HG03571 (cell line): Measurements from ENCODE around the gene NF2.
"Not testable (repeated sequence)": the region's sequence is repeated elsewhere in the genome, so short reads cannot be mapped to it uniquely, and the experiment has no call there.

ENCODE experiments used
- ATAC-seq: cut with Tn5 transposase; IDR thresholded peaks from one replicate; pipeline ENCODE4 v1.9.1; 2021; ENCODE audit not compliant: unreplicated experiment

NF2 gene

DNA sequence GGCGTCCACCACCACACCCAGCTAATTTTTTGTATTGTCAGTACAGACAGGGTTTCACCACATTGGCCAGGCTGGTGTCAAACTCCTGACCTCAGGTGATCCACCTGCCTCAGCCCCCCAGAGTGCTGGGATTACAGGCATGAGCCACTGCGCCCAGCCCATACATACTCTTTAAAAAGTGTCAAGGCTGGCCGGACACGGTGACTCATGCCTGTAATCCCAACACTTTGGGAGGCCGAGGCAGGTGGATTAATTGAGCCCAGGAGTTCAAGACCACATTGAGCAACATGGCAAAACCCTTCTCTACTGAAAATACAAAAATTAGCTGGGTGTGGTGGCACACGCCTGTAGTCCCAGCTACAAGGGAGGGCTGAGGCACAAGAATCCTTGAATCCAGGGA is 9.0 kb upstream of the NF2 start:
- ATAC-seq = not testable (repeated sequence)

DNA sequence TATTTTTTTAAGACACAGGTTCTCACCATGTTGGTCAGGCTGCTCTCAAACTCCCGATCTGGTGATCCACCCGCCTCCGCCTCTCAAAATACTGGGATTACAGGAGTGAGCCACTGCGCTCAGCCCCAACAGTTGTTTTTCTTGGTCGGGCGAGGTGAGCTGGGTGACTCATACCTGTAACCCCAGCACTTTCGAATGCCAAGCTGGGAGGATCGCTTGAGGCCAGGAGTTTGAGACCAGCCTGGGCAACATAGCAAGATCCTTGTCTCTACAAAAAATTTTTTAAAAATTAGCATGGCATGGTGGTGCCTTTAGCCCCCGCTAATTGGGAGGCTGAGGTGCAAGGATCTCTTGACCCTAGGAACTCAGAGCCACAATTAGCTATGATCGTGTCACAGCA is 7.0 kb upstream of the NF2 start:
- ATAC-seq = no peak

DNA sequence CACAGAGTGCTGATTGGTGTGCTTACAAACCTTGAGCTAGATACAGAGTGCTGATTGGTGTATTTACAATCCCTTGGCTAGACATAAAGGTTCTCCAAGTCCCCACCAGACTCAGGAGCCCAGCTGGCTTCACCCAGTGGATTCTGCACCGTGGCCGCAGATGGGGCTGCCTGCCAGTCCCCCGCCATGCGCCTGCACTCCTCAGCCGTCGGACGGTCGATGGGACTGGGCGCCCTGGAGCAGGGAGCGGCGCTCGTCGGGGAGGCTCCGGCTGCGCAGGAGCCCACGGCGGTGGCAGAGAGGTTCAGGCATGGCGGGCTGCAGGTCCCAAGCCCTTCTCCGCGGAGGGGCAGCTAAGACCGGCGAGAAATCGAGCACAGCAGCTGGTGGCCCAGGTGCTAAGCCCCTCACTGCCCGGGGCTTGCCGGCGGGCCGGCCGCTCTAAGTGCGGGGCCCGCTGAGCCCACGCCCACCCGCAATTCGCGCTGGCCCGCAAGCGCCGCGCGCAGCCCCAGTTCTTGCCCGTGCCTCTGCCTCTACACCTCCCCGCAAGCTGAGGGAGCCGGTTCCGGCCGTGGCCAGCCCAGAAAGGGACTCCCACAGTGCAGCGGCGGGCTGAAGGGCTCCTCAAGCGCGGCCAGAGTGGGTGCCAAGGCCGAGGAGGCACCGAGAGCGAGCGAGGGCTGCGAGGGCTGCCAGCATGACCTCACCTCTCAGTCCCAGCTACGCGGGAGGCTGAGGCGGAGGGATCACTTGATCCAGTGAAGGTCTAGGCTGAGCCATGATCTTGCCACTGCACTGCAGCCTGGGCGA is 5.4 kb upstream of the NF2 start:
- ATAC-seq = not testable (repeated sequence)

DNA sequence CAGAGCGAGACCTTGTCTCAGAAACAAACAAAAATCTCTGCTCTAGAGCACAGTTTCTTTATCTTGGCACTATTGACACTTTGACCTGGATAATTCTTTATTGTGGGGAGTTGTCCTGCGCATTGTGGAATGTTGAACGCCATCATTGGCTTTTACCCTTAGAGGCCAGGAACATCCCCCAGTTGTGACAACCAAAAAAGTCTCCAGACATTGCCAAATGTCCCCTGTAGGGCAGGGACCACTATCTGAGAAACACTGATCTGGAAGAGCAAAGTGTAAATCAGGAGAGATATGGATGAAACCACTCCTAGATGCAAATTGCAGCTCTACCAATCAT is 4.8 kb upstream of the NF2 start:
- no peak for ATAC-seq

DNA sequence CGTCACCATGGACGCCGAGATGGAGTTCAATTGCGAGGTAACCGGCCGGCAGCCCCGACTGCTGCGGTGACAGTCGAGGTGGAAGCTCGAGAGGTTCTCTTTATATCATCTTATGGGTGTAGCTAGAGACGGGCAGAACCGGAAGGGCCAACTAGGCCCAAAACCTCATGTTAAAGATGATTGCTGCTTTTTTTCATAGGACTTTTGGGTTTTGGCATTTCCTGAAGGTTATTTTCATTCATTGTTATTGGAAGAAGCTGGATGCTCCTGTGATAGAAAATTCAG is 585 bp downstream of the NF2 start:
- no peak for ATAC-seq

DNA sequence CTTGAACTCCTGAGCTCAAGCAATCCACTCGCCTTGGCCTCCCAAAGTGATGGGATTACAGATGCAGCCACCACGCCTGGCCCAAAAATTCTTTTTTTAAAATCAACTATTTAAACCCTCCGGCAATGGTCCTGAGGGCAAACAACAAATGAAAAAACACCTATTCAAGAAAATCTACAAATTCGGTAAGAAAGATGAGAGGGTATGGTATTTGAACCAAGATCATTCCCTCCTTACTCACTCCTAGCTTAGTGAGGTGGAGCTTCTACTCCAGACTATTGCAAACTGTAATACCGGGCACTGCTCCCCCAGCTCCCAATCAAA is 2.1 kb downstream of the NF2 start:
- ATAC-seq = no peak

DNA sequence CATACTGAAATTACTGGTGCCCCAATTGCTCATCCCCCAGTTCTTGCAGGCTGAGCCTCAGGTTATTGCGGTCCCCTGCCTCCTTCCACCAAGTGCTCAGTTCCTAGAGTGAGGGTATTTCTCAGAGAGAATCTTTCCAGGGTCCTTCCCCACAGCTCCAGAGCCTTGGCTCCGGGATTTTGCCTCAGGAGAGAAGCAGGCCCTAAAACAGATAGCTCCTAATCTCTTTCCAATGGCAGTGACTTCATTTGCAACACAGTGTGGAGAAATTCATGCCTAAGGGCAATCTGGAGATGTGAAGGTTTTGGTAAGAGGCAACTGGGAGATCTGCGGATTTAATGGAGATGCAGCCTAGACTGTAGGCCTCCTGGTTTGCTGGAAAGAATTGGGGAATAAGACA is 2.9 kb downstream of the NF2 start:
- ATAC-seq = no peak

DNA sequence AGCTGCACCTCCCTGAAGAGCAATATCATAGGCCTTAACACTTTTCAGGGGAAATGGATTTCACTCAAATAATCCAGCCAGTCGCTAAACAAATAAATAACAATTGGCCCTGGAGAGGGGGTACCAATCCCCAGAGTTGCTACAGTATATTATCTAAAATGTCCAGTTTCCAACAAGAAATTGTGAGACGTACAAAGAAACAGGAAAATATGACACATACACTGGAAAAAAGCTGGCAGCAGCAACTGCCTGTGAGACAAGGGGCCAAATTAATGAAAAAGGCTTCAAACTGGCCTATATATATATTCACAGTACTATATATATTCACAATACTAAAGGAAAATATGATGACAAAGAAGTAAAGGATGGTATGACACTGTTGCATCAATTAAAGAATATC is 4.0 kb downstream of the NF2 start:
- no peak for ATAC-seq

DNA sequence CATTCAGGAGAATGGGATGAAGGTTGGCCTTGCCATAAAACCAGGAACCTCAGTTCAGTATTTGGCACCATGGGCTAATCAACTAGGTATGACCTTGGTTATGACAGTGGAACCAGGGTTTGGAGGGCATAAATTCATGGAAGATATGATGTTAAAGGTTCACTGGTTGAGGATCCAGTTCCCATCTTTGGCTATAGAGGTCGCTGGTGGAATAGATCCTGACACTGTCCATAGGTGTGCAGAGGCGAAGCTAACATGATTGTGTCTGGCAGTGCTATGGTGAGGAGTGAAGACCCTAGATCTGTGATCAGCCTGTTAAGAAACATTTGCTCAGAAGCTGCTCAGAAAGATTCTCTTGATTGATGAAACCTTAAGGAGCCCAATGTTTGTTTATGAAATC is 5.7 kb downstream of the NF2 start:
- ATAC-seq = no peak

DNA sequence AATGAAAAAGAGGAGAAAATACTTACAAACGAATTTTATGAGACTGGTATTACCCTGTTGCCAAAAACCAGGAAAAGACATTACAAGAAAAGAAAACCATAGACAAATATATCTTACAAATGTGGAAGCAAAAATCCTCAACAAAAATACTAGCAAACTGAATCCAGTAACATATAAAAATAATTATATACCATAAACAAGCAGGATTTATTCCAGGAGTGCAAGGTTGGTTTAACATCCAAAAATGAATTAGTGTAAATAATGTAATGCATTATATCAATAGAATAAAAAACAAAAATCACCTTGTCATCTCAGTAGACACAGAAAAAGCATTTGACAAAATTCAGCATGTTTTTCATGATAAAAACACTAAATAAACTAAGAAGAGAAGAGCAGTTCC is 7.3 kb downstream of the NF2 start:
- ATAC-seq = no peak

DNA sequence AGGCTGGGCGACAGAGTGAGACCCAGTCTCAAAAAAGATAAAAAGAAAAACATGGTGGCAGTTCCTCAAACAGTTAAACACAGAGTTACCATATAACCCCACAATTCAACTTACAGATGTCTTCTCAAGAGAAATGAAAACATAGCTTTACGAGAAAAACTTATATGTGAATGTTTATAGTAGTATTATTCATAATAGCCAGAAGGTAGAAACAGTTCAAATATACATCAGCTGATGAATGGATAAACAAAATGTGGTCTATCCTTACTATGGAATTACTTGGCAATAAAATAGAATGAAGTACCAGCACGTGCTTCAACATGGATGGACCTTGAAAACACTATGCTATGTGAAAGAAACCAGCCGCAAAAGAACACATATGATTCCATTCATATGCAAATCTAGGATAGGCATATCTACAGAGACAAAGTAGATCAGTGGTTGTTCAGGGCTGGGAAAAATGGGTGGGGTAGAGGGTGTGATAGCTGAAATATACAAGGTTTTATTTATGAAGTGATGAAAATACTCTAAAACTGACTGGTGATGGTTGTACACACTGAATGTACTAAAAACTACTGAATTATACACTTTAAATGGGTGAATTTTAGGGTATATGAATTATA is 12.4 kb downstream of the NF2 start:
- no peak for ATAC-seq

DNA sequence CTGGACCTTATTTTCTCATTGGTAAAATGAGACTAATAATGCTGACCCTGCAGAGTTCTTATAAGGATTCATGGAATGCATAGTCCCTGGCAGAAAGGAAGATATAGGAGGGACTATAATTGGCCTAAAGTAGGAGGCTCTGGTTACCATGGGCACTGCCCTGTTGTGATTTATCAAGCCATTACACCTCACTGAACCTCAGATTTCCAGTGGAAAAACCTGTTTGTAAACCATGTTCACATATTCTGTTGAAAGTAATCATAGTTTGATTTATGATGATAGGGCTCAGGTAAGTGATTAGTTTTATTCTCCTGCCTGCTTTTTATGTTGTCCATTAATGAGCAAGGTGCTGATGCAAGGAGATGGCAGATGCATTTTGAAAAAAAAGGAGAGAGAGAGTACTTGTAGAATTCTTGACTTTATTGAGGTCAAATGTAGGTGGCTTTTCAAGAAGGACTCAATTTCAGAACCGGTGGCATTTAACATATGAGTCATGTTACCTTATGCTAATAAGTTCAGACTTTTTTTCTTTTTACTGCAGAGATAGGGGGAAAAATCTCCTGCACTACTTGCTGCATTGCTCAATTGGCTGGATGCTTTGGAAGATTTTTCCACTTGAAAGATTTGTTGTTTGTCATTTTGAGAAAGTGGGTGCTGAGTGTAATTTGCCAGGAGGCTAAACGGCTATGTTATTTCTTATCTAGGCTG is 14.6 kb downstream of the NF2 start:
- no peak for ATAC-seq

DNA sequence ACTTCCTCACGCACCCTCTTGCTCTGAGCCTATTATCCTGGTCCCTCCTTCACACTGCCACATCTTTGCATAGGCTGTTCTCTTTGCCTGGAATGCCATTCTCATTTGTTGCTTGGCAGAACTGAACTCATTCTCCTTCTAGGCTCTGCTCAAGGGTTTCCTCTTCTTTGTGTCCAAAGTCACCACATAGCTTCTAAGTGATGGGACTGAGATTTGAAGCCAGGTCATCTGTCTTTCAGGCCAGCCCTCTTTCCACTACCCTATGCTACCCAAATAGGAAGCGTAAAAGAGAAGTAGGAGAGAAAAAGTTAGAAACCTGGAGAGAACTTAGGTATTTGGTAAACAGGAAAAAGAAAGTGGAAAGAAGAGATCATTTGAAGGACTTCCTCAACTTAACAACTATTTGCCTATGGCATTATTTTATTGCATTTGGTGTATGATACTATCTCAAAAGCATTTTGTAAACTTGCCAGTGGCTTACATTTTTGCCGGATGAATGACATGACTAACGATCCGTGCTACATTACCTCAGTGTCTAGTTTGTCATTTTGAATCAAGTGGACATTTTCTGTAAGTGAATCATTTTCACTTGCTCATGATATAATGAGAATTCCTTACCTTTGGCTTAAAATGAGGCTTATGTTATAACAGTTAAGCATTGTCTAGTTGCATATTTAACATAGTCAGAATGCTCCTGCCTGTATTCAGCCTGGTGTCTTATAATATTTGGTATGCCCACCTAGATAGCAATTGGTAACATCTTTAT is 18.5 kb downstream of the NF2 start:
- no peak for ATAC-seq

DNA sequence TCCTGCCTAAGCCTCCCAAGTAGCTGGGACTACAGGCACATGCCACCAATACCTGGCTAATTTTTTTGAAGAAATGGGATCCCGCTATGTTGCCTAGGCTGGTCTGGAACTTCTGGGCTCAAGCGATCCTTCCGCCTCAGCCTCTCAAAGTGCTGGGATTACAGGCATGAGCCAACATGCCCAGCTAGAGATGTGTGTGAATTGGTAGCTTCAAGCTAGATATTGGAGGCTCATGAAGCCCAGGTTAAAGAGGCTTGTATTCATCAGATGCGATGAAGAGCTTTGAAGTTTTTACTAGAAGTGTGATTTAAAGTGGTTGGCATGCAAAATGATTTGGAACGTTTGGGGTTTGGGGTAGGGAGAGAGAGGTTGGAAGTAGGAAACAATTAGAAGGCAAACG is 19.6 kb downstream of the NF2 start:
- no peak for ATAC-seq

DNA sequence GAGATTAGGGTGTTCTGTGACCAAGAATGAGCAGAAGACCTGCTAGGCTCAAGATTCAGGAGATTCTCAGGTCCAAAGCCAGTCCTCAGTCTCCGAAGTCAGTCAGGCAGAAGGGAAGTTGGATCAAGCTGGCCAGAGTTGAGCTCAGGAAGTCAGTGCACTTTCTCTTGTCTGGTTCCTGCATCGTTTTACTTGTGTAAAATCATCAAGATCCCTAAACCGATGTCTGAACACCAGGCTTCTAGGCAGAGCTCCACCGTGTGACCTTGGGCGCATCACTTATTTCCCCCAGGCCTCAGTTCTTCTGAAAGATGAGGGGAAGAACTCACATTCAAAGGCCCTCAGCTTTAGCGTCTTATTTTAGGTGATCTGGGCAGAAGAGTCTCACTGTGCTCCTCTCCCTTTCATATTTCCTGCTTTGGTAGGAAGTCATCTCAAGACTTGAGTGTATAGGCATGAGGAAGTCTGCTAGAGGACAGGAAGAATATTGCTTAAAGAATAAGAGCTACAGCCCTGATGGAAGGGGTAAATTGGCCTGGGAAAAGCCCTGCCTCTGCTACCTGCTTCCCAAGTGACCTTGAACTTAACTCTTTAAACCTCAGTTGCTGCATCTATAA is 20.2 kb downstream of the NF2 start:
- ATAC-seq = no peak

DNA sequence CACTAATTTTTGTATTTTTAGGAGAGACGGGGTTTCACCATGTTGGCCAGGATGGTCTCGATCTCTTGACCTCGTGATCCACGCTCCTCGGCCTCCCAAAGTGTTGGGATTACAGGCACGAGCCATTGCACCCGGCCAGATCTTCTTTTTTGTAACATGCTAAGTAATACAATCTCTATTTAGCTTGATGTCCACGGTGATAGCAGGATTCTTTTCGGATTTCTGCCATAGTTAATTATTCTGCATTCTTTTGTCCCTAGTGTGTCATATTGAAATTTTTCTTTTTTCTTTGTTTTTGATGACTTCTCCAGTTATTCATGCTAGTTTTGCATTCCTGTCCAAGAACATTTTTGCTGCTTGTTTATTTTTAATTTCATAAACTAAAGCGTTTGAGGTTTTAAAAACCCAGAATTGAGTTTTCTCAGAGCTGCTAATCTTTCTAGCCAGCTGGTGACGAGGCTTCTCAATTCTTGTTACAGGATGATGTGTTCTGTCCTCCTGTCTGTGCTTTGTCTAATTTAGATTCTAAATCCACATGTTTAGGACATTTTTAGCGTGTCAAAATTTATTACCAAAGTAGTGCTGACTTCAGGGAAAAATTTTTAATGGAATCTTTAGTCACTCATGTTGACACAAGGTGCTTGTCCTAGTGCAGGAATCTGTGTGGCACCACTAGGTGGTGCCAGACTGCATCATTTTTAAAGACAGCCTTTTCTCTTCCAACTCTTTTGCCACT is 21.8 kb downstream of the NF2 start:
- no peak for ATAC-seq

DNA sequence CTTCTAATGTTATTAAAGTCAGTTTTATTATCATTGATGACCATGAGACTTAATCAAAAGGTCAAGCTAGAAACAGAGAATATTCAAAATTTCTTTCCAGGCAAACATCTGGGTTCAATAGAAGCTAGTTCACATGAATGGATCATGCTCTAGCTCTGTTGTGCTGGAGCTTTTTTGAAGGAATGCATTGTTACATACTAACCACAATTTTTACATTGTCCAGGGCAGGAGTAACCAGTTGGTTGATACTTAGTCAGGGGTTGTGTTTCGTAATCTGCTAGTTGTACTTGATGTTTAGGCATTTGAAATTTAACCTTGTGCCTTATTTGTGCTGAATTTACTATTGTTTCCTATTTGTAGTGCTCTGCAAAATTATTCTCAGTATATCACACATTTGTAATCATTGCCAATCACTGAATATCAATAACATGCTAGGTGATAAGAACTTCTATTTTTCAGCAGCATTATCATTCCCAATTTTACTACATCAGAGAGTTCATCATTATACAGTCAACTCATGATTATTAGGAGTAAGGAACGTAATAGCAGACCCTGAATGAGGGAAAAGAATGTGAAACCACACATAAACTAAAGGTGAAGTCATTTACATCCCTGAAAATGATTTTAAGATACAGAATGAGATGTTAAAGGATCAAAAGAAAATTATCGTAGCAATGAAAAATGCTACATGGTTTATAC is 23.2 kb downstream of the NF2 start:
- ATAC-seq = no peak

DNA sequence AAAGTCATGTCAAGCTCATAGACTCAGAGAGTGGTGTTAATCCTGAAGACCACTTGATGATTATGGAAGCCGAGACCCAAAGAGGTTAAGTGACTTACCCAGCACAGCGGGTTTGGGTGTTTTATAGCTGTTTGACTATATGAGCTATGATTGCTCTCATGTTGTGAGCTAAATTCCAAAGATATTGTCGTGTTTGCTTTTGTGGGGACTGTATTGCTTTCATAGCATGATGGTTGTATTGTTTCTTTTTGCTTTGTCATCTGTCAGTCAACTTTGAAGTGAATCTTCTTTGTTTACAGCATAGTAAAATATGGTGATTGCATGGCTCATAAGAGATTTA is 23.7 kb downstream of the NF2 start:
- no peak for ATAC-seq

DNA sequence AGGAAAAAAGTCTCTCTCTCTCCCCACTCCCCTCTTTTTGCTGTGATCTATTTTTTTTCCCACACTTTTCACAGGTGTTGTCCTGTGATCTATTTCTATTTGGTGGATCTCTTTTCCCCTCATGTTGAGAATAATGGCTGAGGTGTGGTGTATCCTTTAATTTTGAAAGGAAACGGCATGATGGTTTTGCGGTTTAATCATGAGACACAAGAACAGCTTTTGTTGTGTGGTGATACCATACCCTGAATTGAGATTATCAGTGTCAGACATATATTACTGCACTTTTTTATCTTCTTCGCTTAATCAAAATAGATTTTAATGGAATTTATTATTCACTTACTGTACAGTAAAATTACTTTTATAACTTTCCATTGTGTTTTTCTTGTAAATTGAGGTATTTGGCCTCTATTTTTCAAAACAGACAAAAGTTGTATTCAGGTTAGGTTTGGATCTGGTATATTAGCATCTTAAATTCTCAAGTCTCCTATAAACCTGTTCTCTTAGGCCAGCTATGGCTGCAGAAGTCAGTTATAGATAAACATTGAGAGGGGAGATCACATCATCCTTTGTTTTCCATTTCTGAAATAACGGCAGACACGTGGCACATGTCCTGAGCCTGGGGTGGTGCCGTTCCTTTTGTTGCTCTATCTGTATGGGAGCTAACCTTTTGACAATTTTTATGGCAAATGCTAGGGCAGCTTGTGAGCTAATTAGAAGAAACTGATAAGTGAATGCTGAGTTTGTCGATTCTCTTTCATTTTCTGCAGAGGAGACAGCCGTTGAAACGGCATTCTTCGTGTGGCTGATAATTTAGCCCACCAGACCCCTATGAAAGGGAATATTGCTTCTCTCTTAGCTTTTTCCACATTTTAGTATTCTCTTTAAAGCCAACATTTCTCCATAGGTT is 25.8 kb downstream of the NF2 start:
- ATAC-seq = no peak
